ENCODE data around the gene RUNX3.

The RUNX3 gene

GRCh38 chr1:24963943-24964693, 34.0 kb upstream of the RUNX3 start:
- DNase-seq (ENCODE audit: low read depth in 1 of 2, low spot score in 1 of 2), result no peak

GRCh38 chr1:24963099-24963872, 33.2 kb upstream of the RUNX3 start:
- no peak for DNase-seq (ENCODE audit: low read depth in 1 of 2, low spot score in 1 of 2)

GRCh38 chr1:24961961-24962861, 32.1 kb upstream of the RUNX3 start:
- no peak for DNase-seq (ENCODE audit: low read depth in 1 of 2, low spot score in 1 of 2)

- no peak for DNase-seq (ENCODE audit: low read depth in 1 of 2, low spot score in 1 of 2)
Observed at GRCh38 chr1:24961334-24961733, 31.3 kb upstream of the RUNX3 start.

- no peak for DNase-seq (ENCODE audit: low read depth in 1 of 2, low spot score in 1 of 2)
Observed at GRCh38 chr1:24960071-24960801, 30.2 kb upstream of the RUNX3 start.

- no peak for DNase-seq (ENCODE audit: low read depth in 1 of 2, low spot score in 1 of 2)
Observed at GRCh38 chr1:24959623-24959975, 29.5 kb upstream of the RUNX3 start.

- no peak for DNase-seq (ENCODE audit: low read depth in 1 of 2, low spot score in 1 of 2)
Observed at GRCh38 chr1:24958766-24959622, 28.9 kb upstream of the RUNX3 start.

GRCh38 chr1:24957808-24958752, 28.0 kb upstream of the RUNX3 start:
- DNase-seq (ENCODE audit: low read depth in 1 of 2, low spot score in 1 of 2), result no peak

GRCh38 chr1:24957016-24957807, 27.1 kb upstream of the RUNX3 start:
- DNase-seq (ENCODE audit: low read depth in 1 of 2, low spot score in 1 of 2), result no peak

- DNase-seq (ENCODE audit: low read depth in 1 of 2, low spot score in 1 of 2), result no peak
Observed at GRCh38 chr1:24955779-24956365, 25.8 kb upstream of the RUNX3 start.

- peak; percentile 37 to 45 for DNase-seq (ENCODE audit: low read depth in 1 of 2, low spot score in 1 of 2)
Observed at GRCh38 chr1:24955161-24955560, 25.1 kb upstream of the RUNX3 start.

GRCh38 chr1:24954631-24955030, 24.6 kb upstream of the RUNX3 start:
- no peak for DNase-seq (ENCODE audit: low read depth in 1 of 2, low spot score in 1 of 2)

- DNase-seq (ENCODE audit: low read depth in 1 of 2, low spot score in 1 of 2), result no peak
Observed at GRCh38 chr1:24954022-24954421, 23.9 kb upstream of the RUNX3 start.

- DNase-seq (ENCODE audit: low read depth in 1 of 2, low spot score in 1 of 2), result no peak
Observed at GRCh38 chr1:24952413-24952841, 22.4 kb upstream of the RUNX3 start.

GRCh38 chr1:24951810-24952412, 21.8 kb upstream of the RUNX3 start:
- no peak for DNase-seq (ENCODE audit: low read depth in 1 of 2, low spot score in 1 of 2)

- no peak for DNase-seq (ENCODE audit: low read depth in 1 of 2, low spot score in 1 of 2)
Observed at GRCh38 chr1:24951337-24951736, 21.3 kb upstream of the RUNX3 start.

GRCh38 chr1:24949331-24949881, 19.3 kb upstream of the RUNX3 start:
- DNase-seq (ENCODE audit: low read depth in 1 of 2, low spot score in 1 of 2), result no peak
